K562 (cell line): Measurements from ENCODE around the gene DAGLA. TPM values are rescaled to one million over a fixed set of nuclear protein-coding genes. Genes with fewer than 3 reads are reported as not detected.

Experiments used
- ARID2 ChIP-seq: fragments of 450-650 bp; IDR thresholded peaks from 2 replicates; pipeline ENCODE4 v1.6.1; 2017; ENCODE audit warnings: antibody characterized with exemption, mild to moderate bottlenecking
- CTCF ChIP-seq, 3 experiments: IDR thresholded peaks in 2 of 3; conservative IDR thresholded peaks in 1 of 3; 2 replicates each; pipeline ENCODE4 v1.5.1; 2011 to 2012; ENCODE audit warnings: low read length in 3 of 3, mild to moderate bottlenecking in 3 of 3, control low read depth in 2 of 3, improper control_type of control experiment in 1 of 3, inconsistent platforms in 1 of 3, low read depth in 1 of 3, mixed read lengths in 1 of 3, moderate library complexity in 1 of 3; ENCODE audit not compliant: insufficient read depth in 2 of 3
- MYNN ChIP-seq, 2 experiments: sonication (generic); formaldehyde crosslinking in 1 of 2; IDR thresholded peaks; 2 replicates each; pipeline versions ENCODE4 v1.5.0 to v1.6.1; 2016 to 2020; ENCODE audit warnings: antibody characterized with exemption in 1 of 2, missing genetic modification reagents in 1 of 2
- POLR2AphosphoS5 ChIP-seq: IDR thresholded peaks from 2 replicates; pipeline ENCODE4 v1.6.1; 2011; ENCODE audit warnings: mild to moderate bottlenecking, low read depth, low read length, moderate library complexity; ENCODE audit not compliant: control insufficient read depth, insufficient read depth
- SOX6 ChIP-seq: fragments of 450-650 bp; IDR thresholded peaks from 2 replicates; pipeline ENCODE4 v1.6.1; 2014; ENCODE audit warnings: mild to moderate bottlenecking
- TFAP4 ChIP-seq: sonication (generic); formaldehyde crosslinking; IDR thresholded peaks from 2 replicates; pipeline ENCODE4 v1.8.0; 2022; ENCODE audit warnings: missing genetic modification reagents, mild to moderate bottlenecking, moderate library complexity, borderline replicate concordance
- USF1 ChIP-seq: sonication (generic); formaldehyde crosslinking; IDR thresholded peaks from 2 replicates; pipeline ENCODE4 v1.9.0; 2022; ENCODE audit warnings: mild to moderate bottlenecking, missing genetic modification reagents
- ZNF589 ChIP-seq: fragments of 200-800 bp; sonication (Bioruptor generic); IDR thresholded peaks from 2 replicates; pipeline ENCODE4 v1.6.1; 2016; ENCODE audit warnings: low read depth, missing genetic modification characterization, missing compliant biosample characterization
- polyA plus RNA-seq, 8 experiments: library from polyadenylated mRNA; depleted of rRNA in 4 of 8; stranded (reverse) in 5 of 8; unstranded in 3 of 8; fragments of >200 nt; fragmentation: Nextera tagmentation in 2 of 8; fragmentation: Illumina TruSeq in 1 of 8; extraction: Ambion mirVana in 2 of 8; extraction: Trizol in 1 of 8; gene quantifications; 2 replicates each; pipeline versions ENCODE4 v1.2.1 to v1.2.3, GENCODE V29; 2011 to 2014; ENCODE audit warnings: inconsistent platforms in 1 of 8, missing spikeins in 1 of 8
- total RNA-seq, 7 experiments: library from RNA; depleted of rRNA in 6 of 7; stranded (reverse); fragments of >200 nt in 6 of 7; fragmentation: Illumina TruSeq in 2 of 7; extraction: Trizol in 2 of 7; gene quantifications; 2 replicates each; pipeline versions ENCODE4 v1.2.1 to v1.2.3, GENCODE V29; 2011 to 2021; ENCODE audit warnings: low replicate concordance in 1 of 7

The DAGLA gene
- total and polyA plus RNA-seq, 9 of the 15 experiments (the other 6 are each of a cell fraction or from before 2014, with no cell fraction given): 0.03 to 0.16 (median 0.04) TPM; not detected in 4

GRCh38 chr11:61787928-61788491 is 107.8 kb downstream of the DAGLA start (continued):
- no peak for TF ChIP-seq USF1 (CRISPR knock-in tag)
- TF ChIP-seq SOX6: no peak
- no peak for TF ChIP-seq ZNF589
- peak; percentile 8; the same call in 1 of the 2 replicates for TF ChIP-seq POLR2AphosphoS5
- 0 out of 2 replicates have a peak, but pooled peaks have one; percentile 51 for TF ChIP-seq MYNN (IDR thresholded peaks at IDR 0.05)
- TF ChIP-seq MYNN (CRISPR knock-in tag; IDR thresholded peaks at IDR 0.05): no peak
- TF ChIP-seq CTCF (IDR thresholded peaks at IDR 0.05 in 2 of 3, conservative IDR thresholded peaks at IDR 0.05 in 1 of 3; ENCODE audit: insufficient read depth in 2 of 3, low read depth in 1 of 3, low read length in 3 of 3): peak; percentile 75 to 87 (median 77)
- TF ChIP-seq ARID2: 0 out of 2 replicates have a peak, but pooled peaks have one; percentile 35
- TF ChIP-seq TFAP4 (CRISPR knock-in tag): peak; percentile 25; the same call in 1 of the 2 replicates
